HG02588 (cell line): ENCODE measurements around the gene MYB.
A peak's percentile ranks its signal among the peaks of the same experiment; 100 is the strongest.
"Not testable (repeated sequence)": the region's sequence is repeated elsewhere in the genome, so short reads cannot be mapped to it uniquely, and the experiment has no call there.

ENCODE experiments used
- ATAC-seq: cut with Tn5 transposase; IDR thresholded peaks from one replicate; pipeline ENCODE4 v1.9.1; 2021; ENCODE audit warnings: mild to moderate bottlenecking, moderate library complexity; ENCODE audit not compliant: unreplicated experiment

Gene MYB

DNA sequence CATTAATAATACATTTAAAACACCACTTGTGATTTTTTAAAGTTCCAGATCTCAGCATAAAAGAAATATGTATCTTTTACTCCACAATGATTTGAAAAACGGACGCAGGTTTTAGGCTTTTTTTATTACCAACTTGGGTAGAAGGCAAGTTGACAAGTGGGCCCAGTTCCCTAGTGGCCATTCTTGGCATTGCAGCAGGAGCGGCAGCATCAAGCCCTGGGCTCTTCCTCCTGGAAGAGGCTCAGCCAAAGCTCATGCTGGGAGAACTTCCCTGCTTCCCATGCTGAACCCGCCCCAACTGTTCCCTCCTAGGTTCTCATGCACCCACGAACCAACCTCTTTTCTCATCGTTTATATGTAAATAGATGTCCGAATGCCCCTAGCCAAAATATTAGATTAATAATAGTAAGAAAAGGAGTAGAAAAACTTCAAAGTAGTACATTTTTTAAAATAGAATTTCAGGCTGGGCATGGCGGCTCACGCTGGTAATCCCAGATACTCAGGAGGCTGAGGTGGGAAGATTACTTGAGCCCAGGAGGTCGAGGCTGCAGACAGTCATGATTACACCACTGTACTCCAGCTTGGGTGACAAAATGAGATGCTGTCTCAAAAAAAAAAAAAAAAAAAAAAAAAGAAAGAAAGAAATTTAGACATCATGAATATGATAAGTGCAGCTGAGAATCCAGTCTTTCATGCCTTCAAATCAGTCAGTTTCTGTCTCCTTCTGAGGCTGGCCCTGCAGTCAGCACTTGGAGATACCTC is 18.2 kb upstream of the MYB start:
- ATAC-seq = peak; percentile 4

DNA sequence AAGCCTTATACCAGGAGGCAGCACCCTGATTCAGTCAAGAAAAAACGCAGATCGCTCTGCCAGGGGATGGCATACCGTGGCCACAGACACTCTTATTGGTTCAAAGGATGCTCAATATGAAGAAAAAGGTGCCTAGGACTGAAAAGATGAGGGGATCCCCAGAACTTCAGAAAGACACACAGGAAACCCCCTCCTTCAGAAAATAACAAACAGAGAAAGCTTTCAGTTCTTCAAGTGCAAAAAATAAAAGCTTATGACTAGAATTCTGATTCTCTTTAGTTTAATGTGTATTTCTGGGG is 17.7 kb upstream of the MYB start:
- peak; percentile 70 for ATAC-seq

DNA sequence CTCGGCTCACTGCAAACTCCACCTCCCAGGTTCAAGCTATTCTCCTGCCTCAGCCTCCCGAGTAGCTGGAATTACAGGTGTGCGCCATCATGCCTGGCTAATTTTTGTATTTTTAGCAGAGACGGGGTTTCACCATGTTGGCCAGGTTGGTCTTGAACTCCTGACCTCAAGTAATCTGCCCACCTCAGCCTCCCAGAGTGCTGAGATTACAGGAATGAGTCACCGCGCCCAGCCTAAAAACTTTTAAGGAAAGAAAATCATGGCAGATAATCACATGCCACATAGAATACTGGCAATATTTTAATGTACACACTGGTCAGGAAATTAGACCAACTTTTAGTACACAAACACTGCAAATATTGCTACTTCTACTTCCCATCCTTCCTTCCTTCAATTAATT is 16.7 kb upstream of the MYB start:
- ATAC-seq = not testable (repeated sequence)

DNA sequence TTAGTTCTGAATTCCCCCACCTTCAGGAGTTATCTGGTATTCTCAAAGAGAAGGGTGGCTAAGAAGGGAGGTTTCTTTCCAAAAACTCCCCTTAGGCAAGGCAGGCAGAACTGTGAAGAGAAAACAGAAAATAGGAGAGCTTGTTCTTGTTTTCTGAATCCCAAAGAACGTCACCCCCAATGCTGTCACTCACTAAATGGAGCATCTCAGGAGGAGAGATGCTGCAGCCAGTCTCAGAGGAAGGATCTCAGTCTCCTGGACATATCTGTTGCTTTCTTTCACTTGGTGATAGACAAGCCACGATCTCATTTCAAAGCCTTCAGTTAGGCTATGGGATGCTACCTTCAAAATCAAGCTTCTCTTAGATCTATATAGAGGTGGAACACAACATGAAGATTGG is 16.1 kb upstream of the MYB start:
- no peak for ATAC-seq

DNA sequence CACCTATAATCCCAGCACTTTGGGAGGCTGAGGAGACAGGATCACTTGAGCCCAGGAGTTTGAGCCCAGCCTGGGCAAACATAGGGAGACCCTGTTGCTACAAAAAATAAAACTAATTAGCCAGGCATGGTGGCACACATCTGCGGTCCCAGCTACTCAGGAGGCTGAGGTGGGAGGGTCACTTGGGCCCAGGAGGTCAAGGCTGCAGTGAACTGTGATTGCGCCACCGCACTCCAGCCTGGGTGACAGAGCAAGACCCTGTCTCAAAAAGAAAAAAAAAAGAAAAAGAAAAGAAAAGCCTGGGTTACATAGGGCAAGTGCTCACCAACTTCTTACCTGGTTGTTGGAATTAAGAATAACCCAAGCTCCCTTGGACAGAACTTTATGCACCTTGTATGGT is 14.6 kb upstream of the MYB start:
- no peak for ATAC-seq

DNA sequence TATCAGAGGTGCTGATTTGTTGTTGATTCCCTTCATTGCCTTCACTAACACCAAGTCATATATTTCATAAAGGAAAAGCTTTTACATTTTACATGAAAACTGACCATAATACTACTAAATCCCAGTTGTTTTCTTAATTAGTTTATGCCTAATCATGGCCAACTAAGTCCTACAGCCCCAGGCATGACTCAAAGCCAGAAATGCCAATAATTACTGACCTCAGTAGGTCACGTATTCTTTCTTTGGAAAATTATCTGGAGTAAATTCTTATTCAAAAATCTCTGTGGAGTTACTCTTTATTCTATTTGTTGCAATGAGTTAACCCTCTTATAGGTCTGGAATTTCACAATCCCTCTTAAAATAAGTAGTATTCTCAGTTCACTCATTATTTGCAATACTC is 13.5 kb upstream of the MYB start:
- no peak for ATAC-seq

DNA sequence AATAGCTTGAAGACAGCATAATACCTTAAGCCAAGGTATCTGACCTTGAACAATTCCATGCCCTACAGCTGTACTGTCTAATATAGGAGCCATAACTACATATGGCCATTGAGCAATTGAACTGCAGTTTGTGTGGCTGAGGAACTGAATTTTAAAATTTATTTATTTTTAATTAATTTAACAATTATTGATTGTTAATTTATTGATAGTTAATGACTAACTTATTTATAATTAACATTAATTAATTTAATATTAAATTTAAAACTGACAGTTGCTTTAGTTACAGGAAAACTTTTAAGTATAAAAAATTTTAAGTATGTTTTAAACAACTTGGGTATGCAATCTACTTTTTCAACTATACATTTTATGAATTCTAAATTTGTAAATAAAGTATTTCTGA is 12.3 kb upstream of the MYB start:
- ATAC-seq = no peak

DNA sequence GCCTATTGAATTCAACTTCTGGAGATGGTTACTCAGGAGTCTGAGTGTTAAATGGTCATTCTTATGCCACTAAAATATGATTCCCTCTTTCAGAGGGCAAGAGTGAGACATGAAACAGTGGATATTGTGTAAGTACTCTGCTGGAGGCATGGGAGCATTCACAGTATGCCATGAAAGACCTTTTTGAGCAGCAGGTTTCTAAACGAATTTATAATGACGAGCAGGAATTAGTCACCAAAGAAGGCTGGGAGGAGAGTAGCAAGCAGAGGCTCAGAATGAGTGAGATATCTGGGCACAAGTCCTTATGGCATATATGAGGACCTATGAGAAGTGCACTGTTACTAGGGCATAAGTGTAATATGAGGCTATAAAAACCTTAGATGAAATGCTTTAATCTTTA is 10.9 kb upstream of the MYB start:
- peak; percentile 19 for ATAC-seq

DNA sequence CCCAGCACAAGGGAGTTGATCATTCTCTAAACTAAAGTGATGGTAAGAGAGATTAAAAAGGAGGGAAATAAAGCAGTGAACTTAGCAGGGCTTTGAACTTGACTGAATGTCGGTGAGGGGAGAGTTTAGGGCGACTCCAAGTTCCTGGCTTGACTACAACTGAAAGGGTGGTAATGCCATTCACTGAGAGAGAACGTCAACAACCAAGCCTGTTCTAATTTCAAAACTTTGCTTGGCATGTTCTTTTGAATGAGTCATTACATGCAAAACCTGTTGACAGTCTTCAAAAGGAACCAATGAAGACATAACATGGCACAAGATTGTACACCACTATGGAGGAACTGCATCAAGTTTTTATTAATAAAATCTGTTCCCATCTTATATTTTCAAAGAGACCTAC is 10.3 kb upstream of the MYB start:
- peak; percentile 60 for ATAC-seq

DNA sequence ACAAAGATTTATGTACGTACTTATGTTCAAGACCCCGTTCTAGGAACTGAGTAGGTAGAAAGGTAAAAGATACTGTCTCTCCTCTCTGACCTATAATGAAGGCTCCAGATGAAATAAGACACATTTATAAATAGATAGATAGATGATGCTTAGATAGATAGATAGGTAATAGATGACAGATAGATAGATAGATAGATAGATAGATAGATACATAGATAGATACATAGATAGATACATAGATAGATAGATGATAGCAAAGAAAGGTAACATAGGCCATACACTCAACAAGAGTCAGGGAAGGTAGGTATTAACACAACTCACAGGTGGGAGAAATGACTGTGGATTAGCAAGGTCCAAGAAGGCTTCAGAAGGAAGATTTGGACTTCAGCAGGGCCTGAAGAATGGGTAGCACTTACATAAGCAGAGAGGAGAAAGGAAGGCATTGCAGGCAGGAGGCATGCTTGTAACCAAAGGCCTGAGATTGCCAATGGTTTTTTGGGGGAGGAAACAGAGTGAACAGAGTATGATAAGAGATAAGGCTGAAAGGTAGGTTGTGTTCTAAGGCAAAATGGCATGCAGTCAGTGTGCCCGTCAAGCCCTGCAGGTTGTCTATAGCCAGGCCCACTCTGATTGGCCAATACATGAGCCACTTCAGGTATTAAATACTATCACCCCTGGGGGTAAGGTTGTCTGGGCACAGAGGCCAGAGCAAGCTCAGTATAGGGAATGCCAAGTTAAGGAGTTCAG is 7.7 kb upstream of the MYB start:
- no peak for ATAC-seq

DNA sequence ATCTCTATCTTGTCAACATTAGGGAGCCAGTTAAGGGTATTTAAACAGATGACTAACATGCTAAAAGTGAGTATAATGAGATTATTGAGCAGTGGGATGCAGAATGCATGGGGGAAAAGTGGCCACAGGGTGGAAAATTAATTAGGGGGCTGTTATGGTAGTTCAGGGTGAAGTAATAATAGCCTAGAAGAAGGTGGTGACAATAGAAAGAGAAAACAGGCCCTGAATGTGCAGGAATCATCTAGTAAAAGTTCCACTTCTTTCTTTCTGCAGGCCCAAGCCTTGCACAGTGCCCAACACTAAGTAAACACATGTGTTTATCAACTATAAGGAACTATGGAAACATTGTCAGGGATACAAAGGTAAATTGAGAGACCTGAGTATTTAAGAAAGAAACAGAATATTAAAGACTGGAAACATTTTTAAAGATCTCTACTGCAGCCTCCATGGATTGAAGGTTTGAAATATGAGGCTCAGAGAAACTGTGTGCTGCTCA is 7.1 kb upstream of the MYB start:
- ATAC-seq = no peak

DNA sequence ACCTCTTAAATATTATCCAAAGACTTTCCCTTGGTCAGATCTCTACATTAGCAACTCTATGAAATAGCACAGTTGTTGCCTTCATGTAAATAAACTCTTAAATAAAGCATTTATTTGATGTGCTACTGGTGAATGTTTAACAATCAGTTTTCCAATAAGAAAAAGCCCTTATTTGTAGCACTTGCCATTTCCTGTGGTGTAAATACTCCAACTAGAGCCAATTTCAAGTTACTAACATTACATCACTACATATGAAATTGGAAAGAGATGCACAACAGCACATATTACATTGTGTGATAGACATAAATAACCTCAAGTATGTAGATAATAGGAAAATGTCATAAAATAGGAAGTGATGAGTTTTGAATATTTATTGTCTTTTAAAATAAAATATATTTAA is 5.0 kb upstream of the MYB start:
- no peak for ATAC-seq

DNA sequence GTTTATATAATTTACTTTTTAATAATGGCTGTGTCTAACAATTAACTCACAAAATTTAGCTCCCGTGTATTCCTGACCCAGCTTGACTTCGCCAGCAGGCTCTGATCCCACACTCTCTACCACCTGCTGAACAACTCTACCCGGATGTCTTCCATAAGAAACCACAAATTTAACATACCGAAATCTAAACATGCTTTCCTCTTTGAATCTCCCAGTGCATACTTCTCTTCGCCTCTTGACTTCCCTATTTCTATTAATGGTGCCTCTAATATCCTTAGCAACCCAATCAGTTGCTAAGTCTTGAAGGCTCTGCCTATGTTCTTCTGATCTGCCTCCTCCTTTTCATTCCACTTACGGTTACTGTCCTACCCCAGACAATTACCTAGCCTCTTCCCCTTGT is 4.6 kb upstream of the MYB start:
- ATAC-seq = no peak

DNA sequence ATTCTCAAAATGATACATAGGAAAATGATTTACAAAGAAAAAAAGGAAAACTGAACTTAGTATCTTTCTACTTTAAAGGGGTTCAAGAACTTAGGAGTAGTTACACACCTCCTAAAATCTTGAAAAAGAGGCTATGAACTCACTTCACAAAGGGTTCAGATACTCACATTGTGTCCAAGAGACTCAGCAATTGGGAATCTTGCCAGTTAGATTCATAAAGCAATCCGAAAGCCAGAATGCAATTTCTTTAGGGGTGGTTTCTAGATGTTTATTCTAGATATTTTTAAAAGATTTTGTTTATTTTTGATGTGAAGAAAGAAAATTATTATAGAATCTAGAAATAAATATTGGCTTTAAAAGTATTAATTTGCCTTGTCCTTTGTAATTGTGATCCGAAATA is 1.7 kb upstream of the MYB start:
- ATAC-seq = no peak

DNA sequence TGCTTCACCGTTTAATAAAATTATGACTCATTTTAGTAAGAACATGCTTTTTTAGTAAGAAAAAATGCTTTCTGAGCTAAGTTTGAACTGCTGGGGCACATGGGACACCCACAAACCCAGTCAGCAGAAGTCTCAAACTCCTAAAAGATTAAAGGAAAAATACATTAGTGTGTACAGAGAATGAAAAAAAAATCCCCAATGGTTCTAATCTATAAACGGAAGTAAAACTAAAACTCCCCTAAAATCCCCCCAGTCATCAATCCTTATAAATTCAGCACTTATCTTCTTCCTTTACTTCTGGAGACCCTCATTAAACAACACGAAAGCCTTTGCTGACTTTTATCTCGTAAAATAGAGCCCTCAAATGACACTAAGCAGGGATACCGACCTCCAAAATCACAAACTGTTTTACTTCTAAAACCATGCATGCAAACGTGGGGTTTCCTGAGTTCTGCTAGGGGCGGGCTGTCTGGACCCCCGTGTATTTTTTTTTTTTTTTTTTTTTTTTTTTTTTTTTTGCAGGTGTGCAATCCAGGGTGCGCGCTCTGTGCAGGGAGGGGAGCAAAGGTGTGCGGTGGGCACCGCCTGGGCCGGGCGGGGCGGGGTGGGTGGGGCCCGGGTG is 1.1 kb upstream of the MYB start:
- no peak for ATAC-seq

DNA sequence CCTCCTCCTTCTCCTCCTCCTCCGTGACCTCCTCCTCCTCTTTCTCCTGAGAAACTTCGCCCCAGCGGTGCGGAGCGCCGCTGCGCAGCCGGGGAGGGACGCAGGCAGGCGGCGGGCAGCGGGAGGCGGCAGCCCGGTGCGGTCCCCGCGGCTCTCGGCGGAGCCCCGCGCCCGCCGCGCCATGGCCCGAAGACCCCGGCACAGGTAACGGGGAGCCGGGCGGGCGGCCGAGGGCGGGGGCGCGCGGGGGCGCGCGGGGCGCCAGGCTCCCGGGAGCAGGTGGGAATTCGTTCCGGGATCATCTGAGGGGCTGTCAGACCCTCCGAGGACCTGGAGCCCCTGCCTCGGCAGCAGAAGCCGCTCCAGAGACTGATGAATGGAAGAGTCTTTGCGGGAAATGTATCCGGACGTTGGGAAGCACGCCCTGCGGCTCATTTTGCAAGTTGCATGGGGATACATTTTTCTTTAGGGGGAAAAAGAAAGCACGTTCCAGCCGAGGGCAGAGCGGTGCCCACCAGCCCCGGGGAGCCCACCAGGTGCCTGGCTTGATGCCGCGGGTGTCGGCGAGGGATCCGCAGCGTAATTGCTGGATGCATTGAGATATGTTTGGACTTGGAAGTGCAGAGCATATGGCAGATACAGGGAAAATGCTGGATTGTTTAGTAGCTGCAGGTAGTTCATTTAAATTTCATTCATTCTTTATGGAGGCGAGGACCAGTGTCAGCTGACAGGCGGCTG is 394 bp downstream of the MYB start:
- no peak for ATAC-seq

DNA sequence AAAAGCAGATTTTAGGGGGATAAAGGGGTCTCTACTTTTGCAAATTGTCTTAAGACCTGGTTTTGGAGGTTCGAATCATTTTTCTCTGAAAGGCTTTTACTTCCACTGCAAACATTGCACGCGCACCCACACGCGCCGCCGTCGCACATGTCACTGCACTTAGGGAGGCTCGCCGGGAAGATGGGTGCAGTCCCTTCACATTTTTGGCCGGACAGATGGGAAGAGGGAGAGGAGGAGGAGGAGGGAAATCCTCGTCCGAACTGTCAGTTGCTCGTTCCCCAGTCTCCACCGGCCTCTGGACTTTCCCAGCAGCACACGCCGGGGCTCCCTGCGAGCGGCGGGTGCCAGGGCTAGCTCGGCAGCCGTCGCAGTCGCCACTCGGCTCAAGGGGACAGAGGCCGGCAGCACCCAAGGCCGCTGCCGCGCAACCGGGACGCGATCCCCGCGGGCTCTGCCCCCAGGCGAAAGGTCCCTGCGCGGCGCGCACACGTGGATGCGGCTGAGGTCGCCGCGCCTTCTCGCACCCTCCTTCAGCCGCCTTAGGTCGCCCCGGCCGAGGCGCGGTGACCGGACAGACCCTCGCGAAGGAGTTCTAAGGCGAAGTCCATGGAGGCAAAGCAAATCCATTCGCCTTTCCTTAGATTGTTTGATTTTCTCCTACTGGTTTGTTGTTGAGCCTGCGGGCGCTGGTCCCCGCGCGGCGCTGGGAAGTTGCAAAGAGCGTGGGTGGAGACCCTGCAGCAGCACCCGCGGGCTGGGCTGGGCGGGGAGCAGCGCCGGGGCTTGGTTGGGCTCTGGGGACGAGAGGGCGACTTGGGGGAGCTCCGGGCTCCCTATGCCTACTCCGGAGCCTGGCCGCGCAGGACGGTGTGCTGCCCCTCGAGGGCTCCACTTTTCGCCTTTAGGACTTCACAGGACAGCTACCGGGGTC is 1.2 kb downstream of the MYB start:
- ATAC-seq = peak; percentile 10

DNA sequence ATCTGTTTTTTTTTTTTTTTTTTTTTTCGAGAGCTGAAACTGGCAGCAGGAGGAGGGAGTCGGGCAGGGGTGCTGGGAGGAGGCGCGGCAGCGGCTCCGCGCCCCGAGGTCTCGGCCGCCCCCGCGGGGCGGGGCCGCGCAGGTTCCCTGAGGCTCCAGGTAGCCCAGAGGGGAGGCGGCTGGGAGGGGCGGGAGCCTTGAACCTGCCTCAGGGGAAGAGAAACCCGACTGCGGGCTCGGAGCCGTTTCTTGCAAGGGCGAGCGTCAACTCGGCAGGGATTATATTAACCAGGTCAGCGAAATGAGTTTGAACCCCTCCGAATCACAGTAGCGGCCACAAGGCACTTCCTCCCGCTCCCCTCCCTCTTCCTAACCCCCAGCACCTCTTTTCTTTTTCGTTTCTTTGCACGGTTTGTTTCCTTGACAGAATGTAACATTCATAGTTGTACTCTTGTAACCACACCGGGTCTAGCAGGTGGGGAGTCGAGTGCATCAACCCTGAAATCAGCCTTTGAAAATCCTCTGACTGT is 2.0 kb downstream of the MYB start:
- ATAC-seq = peak; percentile 43

DNA sequence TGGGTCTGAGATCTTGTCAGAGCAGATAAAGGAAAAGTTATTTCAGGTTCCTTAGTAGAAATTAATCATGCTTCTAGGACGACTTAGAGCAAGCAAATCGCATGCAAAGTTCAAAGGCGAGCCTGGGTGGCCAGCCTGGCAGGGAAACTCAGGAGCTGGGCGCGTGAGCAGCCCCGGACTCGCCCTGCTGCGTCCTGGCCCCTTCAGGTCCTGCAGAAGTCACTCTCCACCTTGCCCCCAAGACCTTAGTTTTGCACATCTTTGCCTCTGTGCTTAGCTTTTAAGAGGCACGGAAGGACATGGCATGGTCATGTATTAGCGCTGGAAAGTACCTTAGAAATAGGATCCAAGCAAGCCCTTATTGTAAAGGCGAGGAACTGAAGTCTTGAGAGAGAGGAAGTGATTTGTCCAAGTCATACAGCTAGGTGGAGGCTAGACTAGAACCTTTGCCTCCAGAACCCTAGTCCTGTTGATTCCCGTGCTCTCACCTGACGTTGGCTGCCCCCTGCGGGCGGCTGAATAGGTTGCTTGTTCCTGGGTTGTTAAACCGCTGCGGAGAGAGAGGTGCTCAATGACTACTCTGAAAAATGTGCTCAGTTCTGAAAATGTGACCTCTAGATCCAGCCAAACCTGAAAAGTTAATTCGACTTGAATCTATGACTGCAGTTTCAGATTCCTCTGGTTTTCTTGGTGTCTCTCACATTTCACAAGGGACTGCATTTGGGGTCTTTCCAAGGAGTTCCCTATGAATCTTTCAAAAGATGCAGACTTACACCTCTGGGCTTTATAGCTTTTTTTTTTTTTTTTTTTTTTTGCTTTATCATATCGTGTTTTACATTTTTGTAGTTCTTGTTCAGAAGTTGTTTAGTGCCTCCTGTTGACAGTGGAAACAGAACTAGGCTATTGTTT is 2.7 kb downstream of the MYB start:
- ATAC-seq = peak; percentile 30
